NCI-H524 treated with DMSO at 0.1 percent for 48 hours (cell line): ENCODE results near the gene BCL6B.

Experiments used
- DNase-seq: peaks from one replicate; lab custom pipeline; 2025; lab: John Stamatoyannopoulos, UW

The BCL6B gene

GRCh38 chr17:7007143-7007542 lies 15.7 kb upstream of the BCL6B start:
- DNase-seq: no peak

- no peak for DNase-seq
Measured at GRCh38 chr17:7010523-7010922, 12.3 kb upstream of the BCL6B start.

GRCh38 chr17:7011415-7011814 lies 11.4 kb upstream of the BCL6B start:
- DNase-seq: no peak

GRCh38 chr17:7011942-7012254 lies 11.0 kb upstream of the BCL6B start:
- DNase-seq: no peak

GRCh38 chr17:7014261-7014994 lies 8.4 kb upstream of the BCL6B start:
- no peak for DNase-seq

GRCh38 chr17:7014995-7015958 lies 7.6 kb upstream of the BCL6B start:
- DNase-seq: no peak

GRCh38 chr17:7016418-7016817 lies 6.4 kb upstream of the BCL6B start:
- DNase-seq: no peak

- no peak for DNase-seq
Measured at GRCh38 chr17:7016886-7017826, 5.7 kb upstream of the BCL6B start.

- no peak for DNase-seq
Measured at GRCh38 chr17:7017827-7018200, 5.0 kb upstream of the BCL6B start.

GRCh38 chr17:7018331-7018964 lies 4.4 kb upstream of the BCL6B start:
- no peak for DNase-seq

- no peak for DNase-seq
Measured at GRCh38 chr17:7019367-7019766, 3.5 kb upstream of the BCL6B start.

GRCh38 chr17:7019839-7020519 lies 2.9 kb upstream of the BCL6B start:
- DNase-seq: no peak

- no peak for DNase-seq
Measured at GRCh38 chr17:7020894-7021664, 1.8 kb upstream of the BCL6B start.

- no peak for DNase-seq
Measured at GRCh38 chr17:7021993-7022778, 664 bp upstream of the BCL6B start.

GRCh38 chr17:7023576-7024401 lies 939 bp downstream of the BCL6B start:
- no peak for DNase-seq

GRCh38 chr17:7024402-7024785 lies 1.5 kb downstream of the BCL6B start:
- DNase-seq: no peak

- no peak for DNase-seq
Measured at GRCh38 chr17:7025245-7025644, 2.4 kb downstream of the BCL6B start.

GRCh38 chr17:7026471-7027115 lies 3.7 kb downstream of the BCL6B start:
- no peak for DNase-seq
